ENCODE results near the gene SLC40A1. TPM values are rescaled to one million over a fixed set of nuclear protein-coding genes. Genes with fewer than 3 reads are reported as not detected.

SLC40A1 gene
- total and polyA plus RNA-seq, 2 of the 13 experiments (the other 11 are each of a cell fraction or from before 2014, with no cell fraction given), result 10.6 to 24.9 TPM

DNA sequence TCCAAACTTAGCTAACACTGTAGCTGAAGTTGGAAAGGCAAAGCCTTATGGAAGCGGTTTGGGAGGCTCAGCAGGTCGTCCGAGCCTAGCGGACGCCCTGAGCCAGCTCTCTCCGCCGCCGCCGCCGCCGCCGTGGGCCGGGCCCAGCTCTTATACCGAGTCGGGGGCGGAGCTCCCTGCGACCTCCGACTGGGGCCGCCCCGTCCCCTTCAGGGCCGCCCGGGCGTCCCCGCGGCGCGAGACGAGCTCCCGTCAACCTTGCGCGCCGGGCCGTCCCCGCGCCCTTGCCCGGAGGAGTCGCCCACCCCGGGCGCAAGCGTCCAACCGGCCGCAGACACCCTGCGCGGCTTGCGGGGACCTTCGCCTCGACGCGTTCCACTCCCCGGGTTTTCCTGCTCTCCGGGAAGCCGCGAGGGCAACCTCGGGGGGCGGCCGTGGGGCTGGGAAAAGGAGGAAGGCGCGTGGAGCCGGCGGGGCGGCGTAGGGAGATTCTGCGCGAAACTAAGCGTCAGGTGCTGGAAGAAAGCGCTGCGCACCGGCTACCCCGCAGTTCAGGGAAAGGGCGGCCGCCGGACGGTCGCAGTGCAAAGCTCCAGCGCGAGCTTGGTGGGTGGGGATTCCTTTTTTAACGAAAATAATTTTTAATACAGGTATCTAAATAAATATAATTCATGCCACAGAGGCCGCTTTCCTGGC, at the start of gene SLC40A1 (continued):
- peak; percentile 79; the same call in 1 of the 2 replicates for TF ChIP-seq ZNF768 (CRISPR knock-in tag; IDR thresholded peaks at IDR 0.05)
- TF ChIP-seq KDM6A (CRISPR knock-in tag; IDR thresholded peaks at IDR 0.05; ENCODE audit: low read depth), result 0 out of 2 replicates have a peak, but pooled peaks have one; percentile 26
- TF ChIP-seq, protein P1, sequence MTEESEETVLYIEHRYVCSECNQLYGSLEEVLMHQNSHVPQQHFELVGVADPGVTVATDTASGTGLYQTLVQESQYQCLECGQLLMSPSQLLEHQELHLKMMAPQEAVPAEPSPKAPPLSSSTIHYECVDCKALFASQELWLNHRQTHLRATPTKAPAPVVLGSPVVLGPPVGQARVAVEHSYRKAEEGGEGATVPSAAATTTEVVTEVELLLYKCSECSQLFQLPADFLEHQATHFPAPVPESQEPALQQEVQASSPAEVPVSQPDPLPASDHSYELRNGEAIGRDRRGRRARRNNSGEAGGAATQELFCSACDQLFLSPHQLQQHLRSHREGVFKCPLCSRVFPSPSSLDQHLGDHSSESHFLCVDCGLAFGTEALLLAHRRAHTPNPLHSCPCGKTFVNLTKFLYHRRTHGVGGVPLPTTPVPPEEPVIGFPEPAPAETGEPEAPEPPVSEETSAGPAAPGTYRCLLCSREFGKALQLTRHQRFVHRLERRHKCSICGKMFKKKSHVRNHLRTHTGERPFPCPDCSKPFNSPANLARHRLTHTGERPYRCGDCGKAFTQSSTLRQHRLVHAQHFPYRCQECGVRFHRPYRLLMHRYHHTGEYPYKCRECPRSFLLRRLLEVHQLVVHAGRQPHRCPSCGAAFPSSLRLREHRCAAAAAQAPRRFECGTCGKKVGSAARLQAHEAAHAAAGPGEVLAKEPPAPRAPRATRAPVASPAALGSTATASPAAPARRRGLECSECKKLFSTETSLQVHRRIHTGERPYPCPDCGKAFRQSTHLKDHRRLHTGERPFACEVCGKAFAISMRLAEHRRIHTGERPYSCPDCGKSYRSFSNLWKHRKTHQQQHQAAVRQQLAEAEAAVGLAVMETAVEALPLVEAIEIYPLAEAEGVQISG (CRISPR knock-in tag; IDR thresholded peaks at IDR 0.05), result peak; percentile 67
- TF ChIP-seq CHCHD3 (CRISPR knock-in tag; IDR thresholded peaks at IDR 0.05), result 0 out of 2 replicates have a peak, but pooled peaks have one; percentile 37
- TF ChIP-seq, protein P2, sequence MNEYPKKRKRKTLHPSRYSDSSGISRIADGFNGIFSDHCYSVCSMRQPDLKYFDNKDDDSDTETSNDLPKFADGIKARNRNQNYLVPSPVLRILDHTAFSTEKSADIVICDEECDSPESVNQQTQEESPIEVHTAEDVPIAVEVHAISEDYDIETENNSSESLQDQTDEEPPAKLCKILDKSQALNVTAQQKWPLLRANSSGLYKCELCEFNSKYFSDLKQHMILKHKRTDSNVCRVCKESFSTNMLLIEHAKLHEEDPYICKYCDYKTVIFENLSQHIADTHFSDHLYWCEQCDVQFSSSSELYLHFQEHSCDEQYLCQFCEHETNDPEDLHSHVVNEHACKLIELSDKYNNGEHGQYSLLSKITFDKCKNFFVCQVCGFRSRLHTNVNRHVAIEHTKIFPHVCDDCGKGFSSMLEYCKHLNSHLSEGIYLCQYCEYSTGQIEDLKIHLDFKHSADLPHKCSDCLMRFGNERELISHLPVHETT (CRISPR knock-in tag; conservative IDR thresholded peaks at IDR 0.05), result no peak; the same call in 1 of the 2 replicates
- TF ChIP-seq PITX1 (CRISPR knock-in tag; IDR thresholded peaks at IDR 0.05), result no peak
- TF ChIP-seq RXRA (CRISPR knock-in tag; IDR thresholded peaks at IDR 0.05), result peak; percentile 57; the same call in 1 of the 2 replicates
- TF ChIP-seq RAD51 (IDR thresholded peaks at IDR 0.05; ENCODE audit: borderline replicate concordance), result no peak
- no peak for TF ChIP-seq ZNF337 (CRISPR knock-in tag; IDR thresholded peaks at IDR 0.05; ENCODE audit: borderline replicate concordance, low read depth)
- TF ChIP-seq SAP130 (CRISPR knock-in tag; IDR thresholded peaks at IDR 0.05; ENCODE audit: low read depth), result peak; percentile 51
- TF ChIP-seq KLF12 (CRISPR knock-in tag; IDR thresholded peaks at IDR 0.05; ENCODE audit: borderline replicate concordance), result peak; percentile 58; the same call in 1 of the 2 replicates
- no peak for TF ChIP-seq ZNF260 (CRISPR knock-in tag; IDR thresholded peaks at IDR 0.05; ENCODE audit: borderline replicate concordance, low read depth)
- TF ChIP-seq ZNF556 (CRISPR knock-in tag; IDR thresholded peaks at IDR 0.05; ENCODE audit: borderline replicate concordance), result peak; percentile 72; the same call in 1 of the 2 replicates
- TF ChIP-seq, protein P3, sequence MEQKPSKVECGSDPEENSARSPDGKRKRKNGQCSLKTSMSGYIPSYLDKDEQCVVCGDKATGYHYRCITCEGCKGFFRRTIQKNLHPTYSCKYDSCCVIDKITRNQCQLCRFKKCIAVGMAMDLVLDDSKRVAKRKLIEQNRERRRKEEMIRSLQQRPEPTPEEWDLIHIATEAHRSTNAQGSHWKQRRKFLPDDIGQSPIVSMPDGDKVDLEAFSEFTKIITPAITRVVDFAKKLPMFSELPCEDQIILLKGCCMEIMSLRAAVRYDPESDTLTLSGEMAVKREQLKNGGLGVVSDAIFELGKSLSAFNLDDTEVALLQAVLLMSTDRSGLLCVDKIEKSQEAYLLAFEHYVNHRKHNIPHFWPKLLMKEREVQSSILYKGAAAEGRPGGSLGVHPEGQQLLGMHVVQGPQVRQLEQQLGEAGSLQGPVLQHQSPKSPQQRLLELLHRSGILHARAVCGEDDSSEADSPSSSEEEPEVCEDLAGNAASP (CRISPR knock-in tag; IDR thresholded peaks at IDR 0.05; ENCODE audit: borderline replicate concordance), result no peak
- TF ChIP-seq BRD4 (CRISPR knock-in tag; IDR thresholded peaks at IDR 0.05), result no peak
- TF ChIP-seq, protein P4, sequence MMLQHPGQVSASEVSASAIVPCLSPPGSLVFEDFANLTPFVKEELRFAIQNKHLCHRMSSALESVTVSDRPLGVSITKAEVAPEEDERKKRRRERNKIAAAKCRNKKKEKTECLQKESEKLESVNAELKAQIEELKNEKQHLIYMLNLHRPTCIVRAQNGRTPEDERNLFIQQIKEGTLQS (CRISPR knock-in tag; IDR thresholded peaks at IDR 0.05), result peak; percentile 52; the same call in 1 of the 2 replicates
- no peak for TF ChIP-seq CBX1 (IDR thresholded peaks at IDR 0.05; ENCODE audit: low read depth)
- TF ChIP-seq PRMT3 (CRISPR knock-in tag; IDR thresholded peaks at IDR 0.05; ENCODE audit: borderline replicate concordance, low read depth), result no peak; the same call in 1 of the 2 replicates
